GM12874 (cell line): Measurements from ENCODE around the gene IQGAP2.
A peak's percentile ranks its signal among the peaks of the same experiment; 100 is the strongest.

Source experiments
- TF ChIP-seq, protein P1 (sequence below): IDR thresholded peaks from 2 replicates; pipeline ENCODE4 v1.5.1; 2011; ENCODE audit warnings: low read depth, mild to moderate bottlenecking, control low read depth, low read length, moderate library complexity; ENCODE audit not compliant: insufficient read depth

The IQGAP2 gene

DNA sequence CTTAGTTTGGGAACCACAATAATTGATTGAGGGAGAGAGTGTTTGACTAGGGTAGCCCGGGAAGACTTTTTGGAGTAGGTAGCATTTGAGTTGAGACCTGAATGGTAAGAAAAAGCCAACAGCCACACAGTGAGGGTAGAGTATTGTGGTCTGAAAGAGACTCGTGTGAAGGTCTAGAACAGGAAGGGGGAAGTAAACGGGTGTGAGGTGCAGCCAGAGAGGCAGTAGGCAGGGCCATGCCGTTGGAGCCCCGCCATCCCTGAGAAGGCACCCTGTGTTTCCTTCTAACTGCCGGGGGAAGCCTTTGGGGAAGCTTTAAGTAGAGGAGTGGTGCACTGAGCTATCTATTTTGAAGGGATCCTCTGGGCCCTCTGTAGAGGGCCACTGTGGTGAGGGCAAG lies 223.7 kb downstream of the IQGAP2 start:
- TF ChIP-seq, protein P1, sequence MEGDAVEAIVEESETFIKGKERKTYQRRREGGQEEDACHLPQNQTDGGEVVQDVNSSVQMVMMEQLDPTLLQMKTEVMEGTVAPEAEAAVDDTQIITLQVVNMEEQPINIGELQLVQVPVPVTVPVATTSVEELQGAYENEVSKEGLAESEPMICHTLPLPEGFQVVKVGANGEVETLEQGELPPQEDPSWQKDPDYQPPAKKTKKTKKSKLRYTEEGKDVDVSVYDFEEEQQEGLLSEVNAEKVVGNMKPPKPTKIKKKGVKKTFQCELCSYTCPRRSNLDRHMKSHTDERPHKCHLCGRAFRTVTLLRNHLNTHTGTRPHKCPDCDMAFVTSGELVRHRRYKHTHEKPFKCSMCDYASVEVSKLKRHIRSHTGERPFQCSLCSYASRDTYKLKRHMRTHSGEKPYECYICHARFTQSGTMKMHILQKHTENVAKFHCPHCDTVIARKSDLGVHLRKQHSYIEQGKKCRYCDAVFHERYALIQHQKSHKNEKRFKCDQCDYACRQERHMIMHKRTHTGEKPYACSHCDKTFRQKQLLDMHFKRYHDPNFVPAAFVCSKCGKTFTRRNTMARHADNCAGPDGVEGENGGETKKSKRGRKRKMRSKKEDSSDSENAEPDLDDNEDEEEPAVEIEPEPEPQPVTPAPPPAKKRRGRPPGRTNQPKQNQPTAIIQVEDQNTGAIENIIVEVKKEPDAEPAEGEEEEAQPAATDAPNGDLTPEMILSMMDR = no peak

DNA sequence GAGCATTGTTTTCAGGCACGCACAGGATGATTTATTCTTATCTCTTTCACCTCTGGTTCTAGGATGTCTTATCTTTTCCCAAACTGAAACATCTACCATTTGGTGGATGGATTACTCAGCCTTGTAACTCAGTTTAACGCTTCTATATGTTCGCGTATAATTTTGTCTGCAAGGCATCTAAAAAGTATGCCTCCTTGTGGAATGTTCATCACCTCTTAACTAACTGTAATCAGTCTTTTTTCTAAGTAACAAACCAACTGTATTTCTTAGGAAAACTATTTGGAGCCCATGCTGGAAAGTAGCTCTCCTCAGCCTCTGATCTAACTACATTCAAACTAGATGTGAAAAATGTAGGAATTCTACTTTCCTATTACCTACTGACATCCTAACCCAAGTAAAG lies 231.6 kb downstream of the IQGAP2 start:
- TF ChIP-seq, protein P1 = no peak

DNA sequence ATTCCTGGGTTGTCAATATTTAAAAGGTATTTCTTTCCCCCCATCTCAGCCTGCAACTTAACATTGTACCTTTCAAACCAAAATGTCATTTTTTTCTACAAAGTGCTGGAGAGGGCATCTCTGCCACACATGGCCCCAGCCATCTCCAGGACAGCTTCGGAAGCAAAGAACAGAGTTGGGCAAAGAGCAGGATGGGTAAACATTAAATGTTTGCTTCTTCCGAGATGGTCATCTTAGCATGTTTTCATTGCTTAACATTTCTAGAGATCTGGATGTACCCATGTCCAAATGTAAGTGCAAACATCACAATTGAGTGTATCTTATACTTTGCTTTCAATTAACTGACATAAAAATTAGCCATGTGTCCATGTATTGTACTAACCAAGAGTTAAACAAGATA lies 234.4 kb downstream of the IQGAP2 start:
- TF ChIP-seq, protein P1 = no peak

DNA sequence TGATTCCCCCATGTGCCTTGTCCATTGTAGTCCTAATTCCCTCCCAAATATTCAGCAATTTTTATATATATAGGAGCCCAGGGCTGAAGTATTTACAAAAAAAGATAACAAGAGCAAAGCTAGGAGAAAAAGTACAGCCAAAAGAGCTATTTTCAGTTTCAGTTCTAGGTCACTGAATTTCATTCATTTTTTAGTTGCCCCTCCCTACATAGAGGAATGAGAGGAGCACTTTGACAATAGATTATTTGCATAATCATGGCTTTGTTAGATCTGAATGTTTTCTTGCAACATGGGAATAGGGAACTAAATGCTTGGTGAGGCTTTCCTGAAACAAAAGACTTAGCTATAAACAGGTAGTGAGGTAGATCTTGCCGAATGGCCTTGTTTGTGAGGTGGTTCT lies 235.4 kb downstream of the IQGAP2 start:
- TF ChIP-seq, protein P1 = no peak

DNA sequence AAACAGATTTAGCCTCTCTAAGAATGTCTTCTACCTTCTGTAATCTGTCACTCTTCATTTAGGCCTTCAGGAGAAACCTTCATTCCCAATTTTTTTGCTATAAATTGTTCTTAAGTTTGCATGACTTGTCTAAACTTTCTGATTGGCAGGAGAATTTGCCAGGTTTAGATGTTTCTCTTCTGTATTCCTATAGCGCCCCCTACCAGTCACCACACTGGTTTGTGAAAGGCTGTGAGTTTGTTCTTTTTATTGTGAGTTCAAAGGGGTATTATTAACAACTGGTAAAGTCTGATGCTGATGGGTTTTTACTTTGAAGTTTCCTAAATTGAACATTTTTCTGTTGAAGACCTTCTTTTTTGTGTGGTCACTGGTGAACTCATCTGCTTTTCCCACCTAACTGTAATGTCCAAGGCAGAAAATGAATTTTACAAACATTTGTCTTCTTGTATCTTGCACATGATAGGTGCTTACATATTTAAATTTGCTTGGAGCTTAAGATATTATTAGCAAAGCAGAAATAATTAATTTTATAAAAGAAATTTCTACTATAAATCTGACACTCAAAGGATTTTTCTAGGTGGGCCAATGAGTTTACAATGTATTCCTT lies 238.5 kb downstream of the IQGAP2 start:
- TF ChIP-seq, protein P1 = peak; percentile 63

DNA sequence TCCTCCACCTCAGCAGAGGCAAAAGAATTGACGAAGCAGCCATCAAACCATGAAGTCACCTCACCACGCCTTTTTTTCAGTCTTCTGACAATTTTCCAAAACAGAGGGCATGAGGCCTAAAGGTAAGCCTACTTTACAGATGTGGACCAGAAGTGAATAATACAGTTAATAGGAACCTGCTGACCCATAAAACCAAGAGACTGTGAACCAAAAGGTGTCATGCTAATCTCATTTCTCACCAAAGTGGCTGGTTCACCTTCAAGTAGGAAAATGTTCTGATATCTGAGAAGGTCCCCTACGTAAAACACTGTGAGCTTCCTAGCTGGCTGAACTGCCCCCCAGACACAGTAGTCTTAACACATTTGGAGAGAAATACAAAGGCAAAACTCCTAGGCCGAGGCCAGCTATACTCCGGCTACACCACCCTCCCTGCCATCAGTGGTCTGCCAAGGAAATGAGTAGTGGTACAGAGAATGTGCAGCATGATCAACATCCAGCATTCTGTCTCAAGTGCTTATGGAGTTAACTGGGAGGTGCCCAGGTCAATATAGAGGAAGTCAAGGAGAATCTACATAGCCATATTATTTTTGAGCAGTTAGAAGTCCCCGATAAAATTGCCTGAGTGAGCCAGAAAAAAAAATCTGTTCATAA lies 239.4 kb downstream of the IQGAP2 start:
- TF ChIP-seq, protein P1 = no peak

DNA sequence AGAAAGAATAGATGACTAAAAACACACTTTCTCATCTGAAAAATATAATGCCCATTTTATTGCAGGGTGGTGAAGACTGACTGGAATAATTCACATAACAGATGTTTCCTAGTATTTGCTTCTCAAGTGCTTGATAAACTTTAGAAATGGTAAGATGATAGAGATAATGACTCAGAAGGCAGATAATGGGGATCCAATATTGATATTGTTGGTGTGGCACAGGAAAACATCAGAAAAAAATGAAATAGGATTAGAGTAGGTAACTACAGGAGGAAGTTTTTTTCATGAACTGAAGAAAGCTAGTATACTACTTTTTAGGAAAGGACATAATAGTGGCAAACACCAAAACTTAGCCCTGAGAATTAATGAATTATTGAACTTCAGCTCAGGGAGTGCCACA lies 240.3 kb downstream of the IQGAP2 start:
- TF ChIP-seq, protein P1 = no peak
